Activated CD4-positive, alpha-beta memory T cell treated with anti-CD3 and anti-CD28 coated beads, Interleukin-2, amount 10 ng/mL, durations not matched to agents 7 days and 5 days (primary cell): Measurements from ENCODE around the gene NXN. TPM values are rescaled to one million over a fixed set of nuclear protein-coding genes. Genes with fewer than 3 reads are reported as not detected.

ENCODE experiments used
- CTCF ChIA-PET: fragments of 350-600 bp; sonication (Branson Sonifier 250); formaldehyde crosslinking; loops from one replicate; lab custom pipeline; 2021; ENCODE audit warnings: antibody characterized with exemption, inconsistent platforms; lab: Charles Lee
- POLR2A ChIA-PET: fragments of 350-600 bp; sonication (Branson Sonifier 250); formaldehyde crosslinking; loops from one replicate; lab custom pipeline; 2021; ENCODE audit warnings: antibody characterized with exemption; lab: Charles Lee
- DNase-seq: peaks from one replicate; pipeline ENCODE4 v3.0.0-alpha.2; 2020
- H3K27ac Mint-ChIP-seq: one replicate; pipeline ENCODE4 v1.8.0; 2021; ENCODE audit warnings: mild to moderate bottlenecking, mixed read lengths
- H3K27me3 Mint-ChIP-seq: one replicate; pipeline ENCODE4 v1.8.0; 2021; ENCODE audit warnings: mixed read lengths
- H3K36me3 Mint-ChIP-seq: one replicate; pipeline ENCODE4 v1.8.0; 2021; ENCODE audit warnings: low read depth, mixed read lengths
- H3K4me1 Mint-ChIP-seq: one replicate; pipeline ENCODE4 v1.8.0; 2021; ENCODE audit warnings: mixed read lengths
- H3K4me3 Mint-ChIP-seq: one replicate; pipeline ENCODE4 v1.8.0; 2021; ENCODE audit warnings: mild to moderate bottlenecking, mixed read lengths
- H3K9me3 Mint-ChIP-seq: one replicate; pipeline ENCODE4 v1.8.0; 2021; ENCODE audit warnings: mixed read lengths
- total RNA-seq, 2 experiments: library from RNA; stranded (reverse); gene quantifications; one replicate each; pipeline ENCODE4 v1.2.3, GENCODE V29; 2021

NXN gene
- total RNA-seq, 2 experiments from 2014 or later: 0.23 to 0.30 TPM

DNA sequence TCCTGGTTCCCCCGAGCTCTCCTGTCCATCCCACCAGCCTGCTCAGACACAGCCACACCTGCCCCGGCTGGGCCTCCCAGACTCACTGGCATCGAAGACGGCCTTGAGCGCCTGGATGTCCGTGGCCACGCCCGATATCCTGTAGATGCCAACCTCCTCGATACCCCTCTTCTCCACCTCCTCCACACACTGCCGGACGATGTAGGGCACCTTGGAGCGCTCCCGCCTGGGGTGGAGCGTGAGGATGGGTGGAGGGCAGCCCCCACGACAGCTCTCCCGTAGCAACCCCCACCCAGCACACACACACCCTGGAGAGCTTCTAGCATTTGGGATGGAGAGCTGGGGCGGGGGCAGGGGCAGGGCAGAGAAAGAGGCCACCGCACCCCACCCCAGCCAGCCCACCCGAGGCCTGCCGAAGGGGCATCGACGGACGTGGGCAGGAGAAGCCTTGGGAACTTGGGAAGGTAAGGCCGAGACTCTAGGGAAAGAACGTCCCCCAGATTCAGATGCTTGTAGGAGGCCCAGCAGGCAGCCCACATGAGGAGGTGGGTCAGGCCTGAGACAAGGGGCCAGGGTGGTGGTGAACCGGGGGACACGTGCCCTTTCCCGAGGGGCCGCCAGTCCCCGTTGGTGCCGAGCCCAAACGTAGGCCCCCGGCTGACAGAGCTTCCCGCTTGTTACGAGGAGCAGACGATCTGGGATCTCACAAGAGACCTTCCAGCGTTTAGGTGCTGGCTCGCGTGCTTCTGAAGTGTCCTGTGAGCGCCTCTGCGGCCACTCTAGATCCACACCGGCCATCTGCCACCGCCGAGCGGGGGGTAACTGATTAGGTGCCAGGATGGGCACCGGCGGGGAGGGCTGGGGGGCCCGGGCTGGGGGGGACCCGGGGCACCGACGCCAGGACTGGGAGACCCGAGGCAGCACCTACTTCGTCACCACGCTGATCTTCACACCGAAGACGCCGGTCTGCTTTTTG is 32.5 kb upstream of the NXN start:
- no peak overlapping the region for H3K27ac Mint-ChIP-seq
- H3K27me3 Mint-ChIP-seq: no peaks in the 10 kb centered on the region

DNA sequence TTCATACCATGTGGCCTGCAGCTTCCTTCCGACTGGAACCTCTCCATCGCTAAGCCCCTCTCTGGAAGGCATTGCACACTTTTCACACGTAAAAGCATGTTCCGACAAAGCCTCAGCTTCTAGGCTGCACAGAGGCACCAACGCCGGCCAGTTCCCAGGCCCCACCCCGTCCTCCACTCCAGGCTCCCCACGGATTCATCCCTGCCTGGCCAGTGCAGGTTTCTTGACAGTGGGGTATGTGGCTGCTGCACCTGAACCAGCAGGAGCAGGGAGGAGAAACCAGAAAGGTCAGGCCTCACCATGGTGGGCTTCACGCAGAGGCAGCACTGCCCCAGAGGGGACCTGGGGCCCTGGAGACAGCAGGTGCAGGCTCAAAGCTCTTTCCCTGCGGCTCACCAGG is 31.6 kb upstream of the NXN start:
- Mint-ChIP-seq H3K4me1 (no peaks in the 10 kb centered on the region), H3K36me3 (peaks cover 12% of the 10 kb centered on the region), H3K27me3 (no peaks in the 10 kb centered on the region), H3K9me3 (no peaks in the 10 kb centered on the region), H3K27ac (no peak overlapping the region), H3K4me3 (no peak overlapping the region)
- ChIA-PET CTCF (no interaction called here), POLR2A (interaction anchor here (1.0 kb wide), 1 partner anchor 14 kb away, joined by 4 read pairs; the partner anchor contains the start of gene TIMM22)
- DNase-seq: no peak

More for the DNA sequence above, 32.5 kb upstream of the NXN start:
- CTCF ChIA-PET: no interaction called here
- H3K36me3 Mint-ChIP-seq: peaks cover 12% of the 10 kb centered on the region
- POLR2A ChIA-PET: no interaction called here
- no peaks in the 10 kb centered on the region for H3K9me3 Mint-ChIP-seq
- no peak for DNase-seq
- H3K4me3 Mint-ChIP-seq: no peak overlapping the region
- no peaks in the 10 kb centered on the region for H3K4me1 Mint-ChIP-seq

DNA sequence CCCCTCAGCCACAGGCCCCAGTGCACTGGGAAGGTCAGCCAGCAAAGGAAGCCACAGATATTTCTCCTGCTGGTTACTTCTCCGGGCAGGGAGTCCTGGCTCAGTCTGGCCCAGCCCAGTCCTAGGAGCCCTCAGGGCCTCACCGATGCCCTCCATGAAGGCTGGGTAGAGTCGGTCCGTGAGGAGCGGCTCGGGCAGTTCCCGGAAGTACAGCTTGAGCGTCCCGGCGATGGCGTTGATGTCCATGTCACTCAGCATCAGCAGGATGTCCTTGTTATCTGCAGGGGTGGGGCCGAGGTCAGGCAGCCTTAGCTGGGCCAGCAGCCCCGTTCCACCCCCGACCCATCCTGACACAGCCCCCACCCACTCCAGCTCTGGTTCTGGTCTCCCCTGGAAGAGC is 31.0 kb upstream of the NXN start:
- Mint-ChIP-seq H3K4me3 (no peak overlapping the region), H3K27me3 (no peaks in the 10 kb centered on the region), H3K4me1 (no peaks in the 10 kb centered on the region), H3K36me3 (peaks cover 16% of the 10 kb centered on the region), H3K9me3 (no peaks in the 10 kb centered on the region), H3K27ac (no peak overlapping the region)
- DNase-seq: no peak
- ChIA-PET POLR2A (interaction anchor here (1.0 kb wide), 1 partner anchor 13 kb away, joined by 4 read pairs; the partner anchor contains the start of gene TIMM22), CTCF (no interaction called here)

GRCh38 chr17:1010086-1010450 is 30.5 kb upstream of the NXN start:
- Mint-ChIP-seq H3K4me3 (no peak overlapping the region), H3K36me3 (peaks cover 21% of the 10 kb centered on the region), H3K9me3 (no peaks in the 10 kb centered on the region), H3K4me1 (no peaks in the 10 kb centered on the region), H3K27ac (no peak overlapping the region), H3K27me3 (no peaks in the 10 kb centered on the region)
- CTCF ChIA-PET: no interaction called here
- POLR2A ChIA-PET: interaction anchor here (1.0 kb wide), 1 partner anchor 13 kb away, joined by 4 read pairs; the partner anchor contains the start of gene TIMM22
- DNase-seq: no peak

- Mint-ChIP-seq H3K4me3 (no peak overlapping the region), H3K9me3 (no peaks in the 10 kb centered on the region), H3K27ac (no peak overlapping the region), H3K27me3 (no peaks in the 10 kb centered on the region), H3K36me3 (peaks cover 24% of the 10 kb centered on the region), H3K4me1 (no peaks in the 10 kb centered on the region)
- CTCF ChIA-PET: no interaction called here
- POLR2A ChIA-PET: no interaction called here
- DNase-seq: no peak
These were observed 29.9 kb upstream of the NXN start for GRCh38 chr17:1009229-1010085.

- CTCF ChIA-PET: no interaction called here
- POLR2A ChIA-PET: no interaction called here
- no peaks in the 10 kb centered on the region for H3K9me3 Mint-ChIP-seq
- H3K4me3 Mint-ChIP-seq: no peak overlapping the region
- H3K27ac Mint-ChIP-seq: no peak overlapping the region
- H3K4me1 Mint-ChIP-seq: no peaks in the 10 kb centered on the region
- peaks cover 27% of the 10 kb centered on the region for H3K36me3 Mint-ChIP-seq
- no peak for DNase-seq
- H3K27me3 Mint-ChIP-seq: no peaks in the 10 kb centered on the region
These were observed 28.6 kb upstream of the NXN start for GRCh38 chr17:1008008-1008761.

DNA sequence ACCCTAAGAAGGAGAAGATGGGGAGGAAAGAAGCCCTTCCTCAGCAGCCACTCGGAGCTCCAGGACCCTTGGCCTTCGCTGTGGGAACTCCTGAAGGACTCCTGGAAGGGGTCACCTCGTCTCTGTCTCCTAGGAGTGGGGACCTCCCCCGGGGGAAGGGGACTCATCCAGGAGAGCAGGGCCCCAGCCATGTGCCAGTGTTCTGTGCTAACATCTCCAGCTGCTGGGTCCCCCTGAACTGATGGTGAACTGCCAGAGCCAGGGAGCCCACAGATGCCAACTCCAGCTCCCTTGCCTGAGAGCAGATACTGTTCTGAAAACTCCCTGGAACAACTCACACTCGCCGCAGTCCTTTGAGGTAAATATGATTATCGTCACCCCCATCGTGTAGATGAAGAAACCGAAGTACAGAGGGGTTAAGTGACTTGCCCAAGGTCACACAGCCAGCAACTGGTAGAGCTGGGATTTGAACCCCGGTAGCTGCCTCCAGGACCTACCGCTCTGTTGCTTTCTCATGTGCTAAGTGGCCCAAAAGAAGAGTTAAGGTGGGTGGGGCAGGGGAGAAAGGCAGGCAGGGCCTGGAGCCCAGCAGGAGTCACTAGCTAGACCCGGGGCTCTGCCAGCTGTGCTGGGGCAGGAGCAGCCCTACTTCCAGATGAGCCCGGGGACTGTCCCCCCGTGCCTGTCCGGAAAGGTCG is 27.9 kb upstream of the NXN start:
- POLR2A ChIA-PET: no interaction called here
- Mint-ChIP-seq H3K9me3 (no peaks in the 10 kb centered on the region), H3K27ac (no peak overlapping the region), H3K27me3 (no peaks in the 10 kb centered on the region), H3K36me3 (peaks cover 30% of the 10 kb centered on the region), H3K4me3 (no peak overlapping the region), H3K4me1 (no peaks in the 10 kb centered on the region)
- DNase-seq: no peak
- CTCF ChIA-PET: no interaction called here

GRCh38 chr17:1006054-1006453 is 26.5 kb upstream of the NXN start:
- no peak for DNase-seq
- Mint-ChIP-seq H3K4me1 (no peaks in the 10 kb centered on the region), H3K36me3 (peaks cover 38% of the 10 kb centered on the region), H3K9me3 (no peaks in the 10 kb centered on the region), H3K27ac (no peak overlapping the region), H3K4me3 (no peak overlapping the region), H3K27me3 (no peaks in the 10 kb centered on the region)
- ChIA-PET CTCF (no interaction called here), POLR2A (no interaction called here)

- Mint-ChIP-seq H3K27me3 (no peaks in the 10 kb centered on the region), H3K4me3 (no peak overlapping the region), H3K9me3 (no peaks in the 10 kb centered on the region), H3K4me1 (no peaks in the 10 kb centered on the region), H3K36me3 (peaks cover 44% of the 10 kb centered on the region), H3K27ac (no peak overlapping the region)
- CTCF ChIA-PET: no interaction called here
- POLR2A ChIA-PET: no interaction called here
- DNase-seq: no peak
These were observed 25.9 kb upstream of the NXN start for GRCh38 chr17:1005361-1005946.

- Mint-ChIP-seq H3K4me1 (no peaks in the 10 kb centered on the region), H3K36me3 (peaks cover 47% of the 10 kb centered on the region), H3K27ac (no peak overlapping the region), H3K9me3 (no peaks in the 10 kb centered on the region), H3K4me3 (no peak overlapping the region), H3K27me3 (no peaks in the 10 kb centered on the region)
- CTCF ChIA-PET: no interaction called here
- POLR2A ChIA-PET: no interaction called here
- DNase-seq: no peak
These were observed 25.3 kb upstream of the NXN start for GRCh38 chr17:1004769-1005295.

- no peaks in the 10 kb centered on the region for H3K9me3 Mint-ChIP-seq
- peaks cover 52% of the 10 kb centered on the region for H3K36me3 Mint-ChIP-seq
- no peaks in the 10 kb centered on the region for H3K27me3 Mint-ChIP-seq
- ChIA-PET POLR2A (no interaction called here), CTCF (no interaction called here)
- no peak overlapping the region for H3K27ac Mint-ChIP-seq
- peaks cover 5% of the 10 kb centered on the region for H3K4me1 Mint-ChIP-seq
- H3K4me3 Mint-ChIP-seq: no peak overlapping the region
- no peak for DNase-seq
These were observed 24.6 kb upstream of the NXN start for GRCh38 chr17:1003972-1004768.
